HG03139 (cell line): ENCODE data around the gene PHACTR2.

Source experiments
- ATAC-seq: cut with Tn5 transposase; IDR thresholded peaks from one replicate; pipeline ENCODE4 v1.9.1; 2021; ENCODE audit not compliant: unreplicated experiment

The PHACTR2 gene

DNA sequence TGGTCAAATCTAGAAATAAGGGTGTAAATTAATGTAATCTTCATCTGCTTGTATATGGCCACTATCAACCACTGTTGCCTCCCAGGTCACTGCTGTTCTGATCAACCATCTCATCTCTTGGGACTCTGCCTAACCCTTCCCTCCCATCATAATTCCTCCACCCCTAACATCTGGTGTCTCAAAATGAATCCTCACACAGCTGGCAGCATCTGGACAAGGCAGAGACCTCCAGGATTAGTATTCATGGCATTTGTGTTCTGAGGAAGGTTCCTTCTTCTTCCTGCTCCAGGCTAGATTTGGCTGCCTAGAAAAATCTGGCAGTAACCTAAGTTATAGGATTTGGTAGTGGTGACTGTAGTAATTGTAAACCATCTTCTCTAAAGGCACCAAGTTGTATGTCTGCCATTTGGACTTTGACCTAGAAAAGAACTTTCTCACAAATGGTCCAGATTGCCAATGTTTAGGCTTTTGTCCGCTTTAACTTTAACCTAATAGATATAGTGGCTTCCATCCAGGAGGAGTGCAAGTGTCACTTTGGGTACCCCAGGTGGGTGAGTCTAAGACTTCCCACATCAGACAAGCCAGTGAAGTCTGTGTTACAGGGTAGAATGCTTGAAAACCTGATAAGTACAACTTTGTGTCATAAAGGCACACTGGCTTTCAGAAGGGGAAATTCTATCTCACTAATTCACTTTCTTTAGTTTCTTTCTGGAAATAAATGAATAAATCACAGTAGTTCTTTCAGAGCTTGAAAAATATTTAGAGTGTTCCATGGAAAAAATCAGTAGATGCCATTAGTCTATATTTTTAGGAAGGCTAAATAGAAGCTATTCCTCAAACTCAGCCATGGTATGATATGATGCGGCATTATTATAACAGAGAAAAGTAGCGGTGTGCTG lies 3.0 kb upstream of the PHACTR2 start:
- no peak for ATAC-seq

- no peak for ATAC-seq
Observed at GRCh38 chr6:143675382-143675900, 2.3 kb upstream of the PHACTR2 start.

DNA sequence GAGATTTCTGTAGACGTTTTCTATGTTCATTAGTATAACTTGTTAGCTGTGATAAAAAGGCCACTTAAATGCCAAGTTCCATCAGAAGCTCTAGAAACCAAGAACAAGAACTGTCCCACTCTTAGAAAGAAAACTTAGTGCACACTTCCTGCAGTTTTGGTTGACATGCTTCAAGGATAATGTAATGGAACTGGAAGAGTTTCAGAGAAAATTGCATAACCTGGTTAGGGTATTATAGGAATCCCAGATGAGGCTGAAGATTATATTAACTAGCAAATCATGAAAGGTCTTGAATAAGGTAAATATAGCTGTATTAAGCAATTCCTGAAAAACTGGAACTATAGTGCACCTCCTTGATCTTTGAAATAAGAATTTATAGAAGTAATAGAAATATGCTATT lies 1.8 kb upstream of the PHACTR2 start:
- ATAC-seq = no peak

- ATAC-seq = no peak
Observed at GRCh38 chr6:143676437-143677045, 1.2 kb upstream of the PHACTR2 start.

DNA sequence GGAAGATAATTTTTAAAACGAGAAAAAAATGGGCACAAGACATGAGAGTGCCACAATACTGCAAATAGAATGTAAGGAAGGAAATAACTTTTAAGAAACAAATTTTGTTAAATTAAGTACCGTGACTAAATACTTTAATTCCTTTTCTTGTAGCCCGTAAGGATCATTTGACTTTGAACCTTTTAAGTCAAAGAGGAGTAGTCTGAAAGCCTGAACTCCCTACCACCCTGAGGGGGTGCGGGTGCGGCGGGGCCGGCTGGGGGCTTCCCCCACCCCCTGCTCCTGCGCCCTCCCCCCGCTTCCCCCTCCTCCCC lies 231 bp upstream of the PHACTR2 start:
- ATAC-seq = no peak

DNA sequence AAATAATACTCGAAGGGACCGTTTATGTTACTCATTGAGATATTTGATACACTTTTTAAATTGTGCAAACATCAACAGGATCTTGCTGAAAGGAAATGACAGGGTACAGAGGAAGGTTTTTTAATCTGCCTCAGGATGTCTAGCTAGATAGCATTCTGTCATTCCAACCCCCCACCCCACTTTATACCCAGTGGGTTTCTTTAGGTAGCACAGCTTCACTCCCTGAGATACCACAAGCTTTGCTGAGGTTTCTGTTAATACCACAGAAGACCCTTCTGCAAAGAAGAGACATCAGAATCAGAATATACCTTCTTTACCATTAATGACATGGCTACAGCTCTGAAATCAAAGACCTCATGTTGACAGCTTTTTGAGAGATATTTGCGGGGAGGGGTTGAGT lies 1.3 kb downstream of the PHACTR2 start:
- no peak for ATAC-seq

DNA sequence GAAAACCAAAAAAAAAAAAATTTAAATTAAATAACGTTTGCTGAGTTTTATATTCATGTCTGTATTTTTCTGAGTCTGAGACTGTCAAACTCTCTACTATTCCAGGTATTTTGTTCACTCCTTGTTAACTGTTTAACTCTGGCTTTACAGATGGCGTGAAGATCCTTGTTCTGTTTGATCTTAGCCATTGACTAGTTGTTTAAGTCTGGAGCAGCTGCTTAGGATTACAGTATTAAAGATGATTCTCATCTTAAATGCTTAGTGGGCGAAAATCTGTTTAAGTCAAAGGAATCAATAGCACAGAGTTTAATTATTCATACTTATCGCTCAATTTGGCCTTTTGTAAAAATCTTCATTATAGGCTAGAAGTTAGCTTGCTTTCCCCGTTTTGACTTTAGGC lies 2.4 kb downstream of the PHACTR2 start:
- ATAC-seq = no peak

DNA sequence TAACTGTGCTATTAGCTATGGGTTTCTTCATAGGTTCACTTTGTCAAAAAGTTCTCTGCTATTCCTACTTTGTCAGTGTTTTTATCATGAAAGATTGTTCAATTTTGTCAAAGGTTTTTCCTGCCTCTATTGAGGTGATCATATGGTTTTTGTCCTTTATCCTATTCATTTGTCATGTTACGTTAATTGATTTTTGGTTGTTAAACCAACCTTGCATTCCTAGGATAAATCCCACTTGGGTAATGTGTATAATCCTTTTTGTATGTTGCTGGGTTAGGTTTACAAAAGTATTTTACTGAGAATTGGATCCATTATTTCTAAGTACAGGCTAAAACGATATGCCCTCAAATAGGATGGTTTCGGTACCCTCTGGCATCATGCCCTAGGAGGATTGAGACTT lies 5.0 kb downstream of the PHACTR2 start:
- no peak for ATAC-seq

DNA sequence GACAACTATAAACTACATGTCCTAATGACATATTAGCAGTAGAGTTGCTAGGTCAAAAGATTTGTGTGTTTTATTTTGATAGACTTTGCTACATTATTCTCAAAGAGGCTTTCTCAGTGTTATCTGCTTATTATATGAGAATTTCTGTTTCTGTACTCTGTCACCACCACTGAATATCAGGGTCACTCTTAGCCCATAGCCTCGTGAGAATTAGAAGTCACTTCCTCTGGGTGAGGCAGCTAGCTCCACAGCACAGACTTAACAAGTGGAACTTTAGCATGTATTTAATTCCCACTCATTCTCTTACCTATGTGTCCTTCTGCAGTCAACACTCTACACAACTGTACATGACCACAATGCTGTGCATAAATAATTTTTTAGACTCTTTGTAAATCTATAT lies 6.7 kb downstream of the PHACTR2 start:
- no peak for ATAC-seq

GRCh38 chr6:143685653-143686052 lies 7.9 kb downstream of the PHACTR2 start:
- ATAC-seq = no peak

- ATAC-seq = no peak
Observed at GRCh38 chr6:143687591-143687990, 9.8 kb downstream of the PHACTR2 start.

DNA sequence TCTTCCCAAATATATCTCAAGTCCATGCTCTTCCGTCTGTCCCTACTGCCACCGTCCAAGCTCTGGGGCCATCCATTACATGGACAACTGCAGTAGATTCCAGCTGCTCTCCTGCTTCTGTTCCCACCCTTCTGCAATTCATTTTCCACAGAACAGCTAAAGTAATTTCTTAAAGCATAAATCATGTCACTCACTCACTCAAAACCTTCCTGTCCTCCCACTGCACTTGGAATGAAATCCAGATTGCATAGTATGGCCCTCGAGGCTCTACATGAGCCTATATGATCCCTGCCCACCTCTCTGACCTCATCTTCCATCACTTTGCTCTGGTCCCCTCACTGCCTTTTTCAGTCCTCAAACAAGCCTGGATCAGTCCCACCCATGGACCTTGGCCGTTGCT lies 10.9 kb downstream of the PHACTR2 start:
- no peak for ATAC-seq

DNA sequence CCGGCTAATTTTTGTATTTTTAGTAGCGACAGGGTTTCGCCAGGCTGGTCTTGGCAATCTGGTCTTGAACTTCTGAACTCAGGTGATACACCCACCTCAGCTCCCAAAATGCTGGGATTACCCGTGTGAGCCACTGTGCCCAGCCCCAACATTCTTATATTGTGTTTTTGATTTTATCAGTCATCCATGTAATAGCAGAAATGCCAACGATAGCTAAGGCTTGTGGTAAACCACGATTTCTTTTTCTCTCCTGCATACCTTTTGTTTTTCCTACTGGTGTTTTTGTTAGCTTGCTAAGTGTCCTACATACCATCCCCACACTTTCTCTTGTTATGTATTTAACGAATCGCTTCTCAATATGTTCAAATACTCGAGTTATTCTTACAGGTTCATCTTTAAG lies 12.1 kb downstream of the PHACTR2 start:
- no peak for ATAC-seq

DNA sequence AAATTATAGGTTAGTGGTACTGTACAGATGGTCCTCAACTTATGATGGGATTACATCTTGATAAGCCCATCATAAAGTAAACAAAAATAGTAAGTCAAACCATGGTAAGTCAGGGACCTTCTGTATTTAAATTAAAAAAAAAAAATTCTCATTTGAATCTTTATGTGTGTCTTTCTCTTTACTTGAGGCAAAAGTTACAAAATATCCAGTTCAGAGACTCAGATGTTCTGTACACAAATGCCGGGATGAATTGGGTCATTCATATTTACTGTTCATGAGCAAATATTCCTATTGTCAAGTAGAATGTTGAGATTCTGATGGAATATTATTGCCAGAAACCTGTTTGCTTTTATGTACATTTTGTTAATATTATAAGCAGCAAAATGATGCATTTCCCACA lies 13.4 kb downstream of the PHACTR2 start:
- ATAC-seq = no peak

- ATAC-seq = no peak
Observed at GRCh38 chr6:143691900-143692636, 14.3 kb downstream of the PHACTR2 start.

DNA sequence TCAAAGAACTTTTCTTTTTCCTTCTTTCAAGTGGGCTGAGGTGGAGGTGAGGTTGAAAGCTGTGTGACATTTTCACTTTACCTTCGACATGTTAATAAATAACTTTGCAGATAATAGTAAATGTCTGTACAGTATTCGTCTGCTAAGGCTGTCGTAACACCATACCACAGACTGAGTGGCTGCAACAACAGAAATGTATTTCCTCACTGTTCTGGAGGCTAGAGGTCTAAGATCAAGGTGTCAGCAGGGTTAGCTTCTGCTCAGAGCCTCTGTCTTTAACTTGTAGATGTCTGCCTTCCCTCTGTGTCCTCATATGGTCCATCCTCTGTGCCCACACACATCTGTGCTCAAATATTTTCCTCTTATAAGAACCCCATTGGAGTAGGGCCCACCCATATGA lies 14.9 kb downstream of the PHACTR2 start:
- no peak for ATAC-seq

DNA sequence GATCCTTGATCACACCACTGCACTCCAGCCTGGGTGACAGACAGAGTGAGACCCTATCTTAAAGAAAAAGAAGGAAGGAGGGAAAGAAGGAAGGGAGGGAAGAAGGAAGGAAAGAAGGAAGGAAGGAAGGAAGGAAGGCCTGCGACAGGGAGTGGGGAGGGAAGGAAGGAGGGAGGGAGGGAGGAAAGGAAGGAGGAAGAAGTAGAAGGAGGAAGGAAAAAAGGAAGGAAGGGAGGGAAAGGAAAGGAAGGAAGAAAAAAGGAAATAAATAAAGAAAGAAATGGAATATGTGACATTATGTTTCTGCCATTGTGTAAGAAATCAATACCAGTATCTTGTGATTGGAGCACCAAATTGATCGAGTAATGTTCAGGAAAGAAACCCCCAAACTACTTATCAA lies 16.2 kb downstream of the PHACTR2 start:
- ATAC-seq = no peak

GRCh38 chr6:143694560-143694959 lies 16.8 kb downstream of the PHACTR2 start:
- ATAC-seq = no peak

DNA sequence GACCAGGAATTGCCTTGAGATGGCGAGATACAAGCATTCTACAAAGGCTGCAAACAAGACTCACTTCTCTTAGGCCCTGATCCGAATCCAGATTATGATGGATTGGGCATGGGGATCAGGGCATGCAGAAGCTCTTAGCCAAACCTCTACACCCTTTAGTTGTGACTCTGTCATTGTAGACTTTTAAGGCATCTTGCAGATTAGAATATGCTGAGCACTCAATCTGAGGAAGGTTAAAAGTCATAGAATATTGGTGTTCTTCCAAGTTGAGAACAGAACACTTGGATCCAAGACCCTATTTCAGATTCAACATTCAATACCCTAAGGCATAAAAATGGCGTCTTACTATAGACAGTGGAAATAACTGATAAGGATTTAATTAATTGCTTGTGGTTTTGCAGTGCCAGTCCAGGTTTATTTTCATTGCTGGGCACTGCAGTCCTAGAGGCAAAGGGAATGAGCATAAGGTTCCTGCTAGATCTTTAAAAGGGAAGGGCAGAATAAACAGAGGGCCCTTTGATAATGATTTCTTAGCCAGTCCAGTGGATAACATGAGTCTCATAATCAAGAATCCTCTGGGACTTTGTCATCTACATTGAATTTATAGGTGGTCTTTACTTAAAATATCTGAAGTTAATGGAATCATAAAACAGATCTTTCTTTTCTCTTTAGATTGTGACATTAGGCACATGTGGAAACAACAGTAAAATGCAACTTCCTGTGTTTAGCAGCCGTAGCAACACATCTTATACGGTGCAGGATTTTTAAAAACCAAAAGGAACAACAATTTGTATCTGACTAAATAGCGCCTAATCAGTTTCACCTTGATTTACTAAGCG lies 17.6 kb downstream of the PHACTR2 start:
- ATAC-seq = no peak

DNA sequence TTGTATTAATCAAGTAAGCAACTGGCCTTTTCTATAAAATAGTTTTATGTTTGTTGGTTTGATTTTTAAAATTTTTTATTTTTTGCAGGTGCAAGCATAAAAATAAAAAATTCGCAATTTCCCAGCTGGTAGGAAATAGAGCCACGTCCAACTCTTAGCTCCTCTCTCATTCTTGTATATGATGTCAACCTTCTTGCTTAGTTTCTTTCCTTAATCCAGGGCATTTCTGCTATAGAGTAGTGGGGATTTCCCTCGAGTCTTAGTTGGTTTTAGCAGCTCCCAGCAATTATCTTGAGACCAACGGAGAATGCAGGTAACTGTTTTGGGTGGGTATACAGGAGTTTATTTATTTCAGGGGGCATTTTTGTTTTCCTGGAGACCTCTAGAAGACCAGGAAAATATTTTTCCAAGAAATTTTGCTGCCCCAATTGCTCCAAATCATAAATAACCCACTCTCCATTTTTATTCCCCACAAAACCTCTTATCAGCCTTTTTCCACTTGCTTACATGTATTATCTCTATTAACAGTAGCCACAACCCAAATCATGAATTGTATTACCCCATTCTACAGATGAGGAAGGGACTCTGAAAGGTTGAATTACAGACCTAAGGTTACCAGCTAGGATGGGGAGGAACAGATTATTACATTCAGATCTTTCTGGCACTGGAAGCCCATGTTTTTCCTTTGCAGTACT lies 18.4 kb downstream of the PHACTR2 start:
- ATAC-seq = no peak

- ATAC-seq = no peak
Observed at GRCh38 chr6:143696664-143697000, 18.9 kb downstream of the PHACTR2 start.
